ENCODE data around the gene WDR83.

Gene WDR83

DNA sequence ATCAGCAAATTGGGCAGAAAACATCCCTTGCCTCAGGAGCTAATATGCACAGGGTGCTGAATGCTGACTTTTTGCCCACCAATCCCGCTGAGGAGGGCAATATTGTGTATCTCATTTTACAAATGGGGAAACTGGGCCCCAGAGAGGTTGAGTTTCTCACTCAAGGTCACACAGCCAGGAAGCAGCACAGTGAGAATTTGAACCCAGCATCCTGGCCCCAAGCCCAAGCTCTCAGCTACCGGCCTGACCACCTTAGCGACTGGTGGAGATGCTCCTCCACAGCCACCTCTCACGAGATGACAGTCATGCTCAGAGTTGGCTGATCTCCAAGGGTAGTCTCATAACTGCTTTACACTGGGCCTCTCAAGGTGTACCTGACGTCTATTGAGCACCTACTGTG is 26.4 kb downstream of the WDR83 start:
- TF ChIP-seq, protein P1, sequence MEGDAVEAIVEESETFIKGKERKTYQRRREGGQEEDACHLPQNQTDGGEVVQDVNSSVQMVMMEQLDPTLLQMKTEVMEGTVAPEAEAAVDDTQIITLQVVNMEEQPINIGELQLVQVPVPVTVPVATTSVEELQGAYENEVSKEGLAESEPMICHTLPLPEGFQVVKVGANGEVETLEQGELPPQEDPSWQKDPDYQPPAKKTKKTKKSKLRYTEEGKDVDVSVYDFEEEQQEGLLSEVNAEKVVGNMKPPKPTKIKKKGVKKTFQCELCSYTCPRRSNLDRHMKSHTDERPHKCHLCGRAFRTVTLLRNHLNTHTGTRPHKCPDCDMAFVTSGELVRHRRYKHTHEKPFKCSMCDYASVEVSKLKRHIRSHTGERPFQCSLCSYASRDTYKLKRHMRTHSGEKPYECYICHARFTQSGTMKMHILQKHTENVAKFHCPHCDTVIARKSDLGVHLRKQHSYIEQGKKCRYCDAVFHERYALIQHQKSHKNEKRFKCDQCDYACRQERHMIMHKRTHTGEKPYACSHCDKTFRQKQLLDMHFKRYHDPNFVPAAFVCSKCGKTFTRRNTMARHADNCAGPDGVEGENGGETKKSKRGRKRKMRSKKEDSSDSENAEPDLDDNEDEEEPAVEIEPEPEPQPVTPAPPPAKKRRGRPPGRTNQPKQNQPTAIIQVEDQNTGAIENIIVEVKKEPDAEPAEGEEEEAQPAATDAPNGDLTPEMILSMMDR (IDR thresholded peaks at IDR 0.05; ENCODE audit: low read depth, low read length) = no peak
- Histone ChIP-seq H3K36me3 (no peaks in the 10 kb centered on the region; the same call in 1 of the 2 replicates), H3K27ac (no peak overlapping the region), H3K4me3 (ENCODE audit: low read depth, low read length) (no peak overlapping the region), H3K9me3 (ENCODE audit: severe bottlenecking) (no peaks in the 10 kb centered on the region), H3K27me3 (ENCODE audit: insufficient read depth, low read depth, severe bottlenecking) (no peaks in the 10 kb centered on the region)
- no peak for DNase-seq

DNA sequence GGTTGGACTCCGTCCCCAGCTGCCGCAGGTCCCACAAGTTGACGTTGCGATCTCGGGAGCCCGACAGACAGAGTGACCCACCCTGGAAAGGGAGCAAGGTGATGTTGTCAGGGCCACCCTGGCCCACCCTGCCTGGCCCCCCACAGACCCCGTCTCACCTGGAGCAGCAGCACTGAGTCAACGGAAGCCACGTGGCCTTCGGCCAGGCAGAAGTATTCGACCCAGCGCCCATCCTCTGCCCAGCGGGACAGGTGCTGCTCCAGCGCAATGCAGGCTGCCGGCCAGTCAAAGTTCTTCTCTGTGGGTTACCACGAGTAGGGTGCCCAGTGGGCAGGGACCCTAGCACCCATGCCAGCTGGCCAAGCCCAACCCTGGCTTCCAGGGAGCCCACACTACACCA is 28.0 kb downstream of the WDR83 start:
- no peak for DNase-seq
- H3K27me3 ChIP-seq (ENCODE audit: insufficient read depth, low read depth, severe bottlenecking) = no peaks in the 10 kb centered on the region
- H3K4me3 ChIP-seq (ENCODE audit: low read depth, low read length) = no peak overlapping the region
- H3K9me3 ChIP-seq (ENCODE audit: severe bottlenecking) = no peaks in the 10 kb centered on the region
- no peak overlapping the region for H3K27ac ChIP-seq
- TF ChIP-seq, protein P1 (IDR thresholded peaks at IDR 0.05; ENCODE audit: low read depth, low read length) = no peak
- H3K36me3 ChIP-seq = peaks cover 9% of the 10 kb centered on the region

DNA sequence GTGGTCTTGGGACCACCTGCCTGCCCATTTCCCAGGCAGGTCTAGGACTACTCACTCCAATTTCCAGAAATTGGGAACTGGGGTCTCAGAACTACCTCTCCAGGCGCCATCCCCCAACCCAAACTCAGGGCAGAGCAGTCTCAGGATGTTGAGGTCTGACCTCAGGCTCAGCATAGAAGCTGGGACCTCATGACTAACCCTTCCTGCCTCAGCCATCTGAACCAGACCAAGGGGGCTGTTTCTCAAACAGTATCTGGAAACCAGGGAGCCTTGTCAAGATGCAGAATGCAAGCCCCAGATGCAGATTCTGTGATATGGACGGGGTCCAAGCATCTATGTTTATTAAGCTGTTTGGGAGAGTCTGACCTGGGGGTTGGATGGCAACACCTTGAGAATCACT is 28.5 kb downstream of the WDR83 start:
- DNase-seq = no peak
- no peaks in the 10 kb centered on the region for H3K9me3 ChIP-seq (ENCODE audit: severe bottlenecking)
- H3K27ac ChIP-seq = no peak overlapping the region
- H3K36me3 ChIP-seq = peaks cover 13% of the 10 kb centered on the region
- TF ChIP-seq, protein P1 (IDR thresholded peaks at IDR 0.05; ENCODE audit: low read depth, low read length) = no peak
- no peak overlapping the region for H3K4me3 ChIP-seq (ENCODE audit: low read depth, low read length)
- no peaks in the 10 kb centered on the region for H3K27me3 ChIP-seq (ENCODE audit: insufficient read depth, low read depth, severe bottlenecking)

DNA sequence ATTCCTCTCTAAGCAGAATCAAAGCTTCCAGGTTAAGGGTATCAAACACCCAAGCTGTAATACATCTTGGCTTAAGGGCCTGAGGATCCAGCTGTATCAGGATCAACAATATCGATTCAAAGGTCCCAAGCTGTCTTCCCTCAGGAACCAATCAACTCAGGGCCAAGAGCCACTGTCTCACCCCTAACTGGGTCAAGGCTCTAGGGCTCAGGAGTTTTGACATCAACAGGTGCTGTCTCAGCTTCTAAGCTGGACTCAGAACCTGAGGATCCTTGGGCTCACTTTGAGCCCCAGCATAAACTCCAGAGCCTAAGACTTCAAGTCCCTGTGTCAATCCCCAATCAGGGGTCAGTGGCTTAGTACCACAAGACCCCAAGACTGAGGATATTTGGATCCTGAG is 28.9 kb downstream of the WDR83 start:
- Histone ChIP-seq H3K27me3 (ENCODE audit: insufficient read depth, low read depth, severe bottlenecking) (no peaks in the 10 kb centered on the region), H3K4me3 (ENCODE audit: low read depth, low read length) (peak overlapping the region; percentile 66), H3K36me3 (peaks cover 16% of the 10 kb centered on the region), H3K27ac (no peak overlapping the region), H3K9me3 (ENCODE audit: severe bottlenecking) (no peaks in the 10 kb centered on the region)
- TF ChIP-seq, protein P1 (IDR thresholded peaks at IDR 0.05; ENCODE audit: low read depth, low read length) = no peak
- DNase-seq = no peak

DNA sequence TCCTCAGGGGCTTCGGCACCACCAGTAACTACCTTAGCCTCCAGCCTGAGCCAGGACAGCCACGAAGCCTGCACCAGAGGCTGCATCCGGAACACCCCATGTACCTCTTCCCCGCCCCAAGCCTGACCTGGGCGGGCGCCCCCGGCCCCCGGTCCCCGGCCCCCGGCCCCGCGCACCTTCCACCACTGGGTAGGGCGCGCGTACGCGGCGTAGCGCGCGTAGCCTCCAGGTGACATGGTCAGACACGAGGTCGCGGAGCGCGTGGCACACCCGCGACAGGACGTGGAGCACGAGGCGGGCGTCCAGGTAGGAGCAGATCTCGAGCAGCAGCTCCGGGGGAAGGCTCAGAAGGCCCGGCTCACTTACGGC is 29.4 kb downstream of the WDR83 start:
- TF ChIP-seq, protein P1 (IDR thresholded peaks at IDR 0.05; ENCODE audit: low read depth, low read length) = no peak
- Histone ChIP-seq H3K27me3 (ENCODE audit: insufficient read depth, low read depth, severe bottlenecking) (no peaks in the 10 kb centered on the region), H3K9me3 (ENCODE audit: severe bottlenecking) (no peaks in the 10 kb centered on the region), H3K4me3 (ENCODE audit: low read depth, low read length) (peak overlapping the region; percentile 66), H3K27ac (no peak overlapping the region; the same call in 1 of the 2 replicates), H3K36me3 (peaks cover 20% of the 10 kb centered on the region)
- no peak for DNase-seq

Data from WERI-Rb-1 (cell line).